PFSK-1 (cell line): ENCODE measurements around the gene NADK.

Experiments
- POLR2AphosphoS5 ChIP-seq: IDR thresholded peaks from 2 replicates; pipeline ENCODE4 v1.6.1; 2012; ENCODE audit warnings: low read depth, mild to moderate bottlenecking, control low read depth, low read length, moderate library complexity
- SIN3A ChIP-seq: IDR thresholded peaks from 2 replicates; pipeline ENCODE4 v1.6.1; 2012; ENCODE audit warnings: mild to moderate bottlenecking, low read length, moderate library complexity, borderline replicate concordance; ENCODE audit not compliant: insufficient read depth

DNA sequence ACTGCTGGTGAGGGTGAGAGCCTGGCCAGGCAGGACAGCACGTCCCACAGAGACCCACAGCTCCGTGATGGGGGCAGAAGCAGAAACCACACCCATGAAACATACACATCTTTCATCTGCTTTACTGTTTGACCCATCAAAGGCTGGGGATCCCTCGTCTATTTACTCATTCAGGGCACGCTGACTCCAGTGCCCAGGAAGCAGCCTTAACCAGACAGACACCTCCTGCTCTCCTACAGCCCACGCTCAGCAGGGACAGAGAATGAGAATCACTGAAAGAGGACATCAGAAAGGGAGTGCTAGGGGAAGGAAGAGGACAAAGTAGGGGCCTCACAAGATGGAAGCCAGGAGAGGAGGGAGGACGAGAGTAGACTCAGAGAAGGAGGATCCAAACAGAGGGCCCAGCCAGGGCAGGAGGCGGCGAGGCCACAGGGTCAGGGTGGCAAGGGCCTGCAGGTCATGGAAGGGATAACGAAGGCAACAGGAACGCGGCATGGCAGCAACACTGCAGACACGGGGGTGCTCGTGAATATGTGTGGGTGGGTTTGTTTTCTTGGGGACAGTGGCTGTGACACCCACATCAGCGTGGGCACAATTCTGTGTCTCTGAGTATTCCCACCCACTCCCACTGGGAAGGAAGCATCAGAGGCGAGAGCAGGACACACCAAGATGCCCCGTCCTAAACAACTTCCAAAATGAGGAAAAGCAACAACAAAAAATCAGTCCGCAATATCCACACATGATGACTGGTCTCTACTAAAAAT, 15.4 kb upstream of the NADK start:
- TF ChIP-seq POLR2AphosphoS5 (no peak), SIN3A (no peak)
